Measurements from ENCODE around the gene TCF7.

Gene TCF7

GRCh38 chr5:134084570-134084969, 29.9 kb upstream of the TCF7 start:
- H3K4me3 ChIP-seq (ENCODE audit: low read depth, low read length), result no peak overlapping the region
- no peak for TF ChIP-seq CTCF (IDR thresholded peaks at IDR 0.05; ENCODE audit: control insufficient read depth, extremely low read depth, insufficient read depth)
- DNase-seq (ENCODE audit: low read depth), result no peak

DNA sequence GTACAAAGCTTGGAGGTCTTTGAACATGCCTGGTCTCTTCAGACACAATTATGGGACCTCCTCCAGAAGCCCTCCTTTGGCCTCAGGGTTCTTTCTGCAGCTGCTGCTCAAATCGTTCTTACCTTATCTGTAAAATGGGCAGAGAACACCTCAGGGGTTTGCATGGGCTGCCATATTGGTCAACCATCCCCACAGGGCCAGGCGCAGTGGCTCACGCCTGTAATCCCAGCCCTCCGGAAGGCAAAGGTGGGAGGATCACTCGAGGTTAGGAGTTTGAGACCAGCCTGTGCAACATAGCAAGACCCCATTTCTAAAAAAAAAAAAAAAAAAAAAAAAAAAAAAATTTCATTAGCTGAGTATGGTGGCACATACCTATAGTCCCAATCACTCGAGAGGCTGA, 29.1 kb upstream of the TCF7 start:
- TF ChIP-seq CTCF (IDR thresholded peaks at IDR 0.05; ENCODE audit: control insufficient read depth, extremely low read depth, insufficient read depth), result no peak
- no peak for DNase-seq (ENCODE audit: low read depth)
- no peak overlapping the region for H3K4me3 ChIP-seq (ENCODE audit: low read depth, low read length)

GRCh38 chr5:134086225-134086942, 28.1 kb upstream of the TCF7 start:
- TF ChIP-seq CTCF (IDR thresholded peaks at IDR 0.05; ENCODE audit: control insufficient read depth, extremely low read depth, insufficient read depth), result no peak
- DNase-seq (ENCODE audit: low read depth), result no peak
- H3K4me3 ChIP-seq (ENCODE audit: low read depth, low read length), result no peak overlapping the region

DNA sequence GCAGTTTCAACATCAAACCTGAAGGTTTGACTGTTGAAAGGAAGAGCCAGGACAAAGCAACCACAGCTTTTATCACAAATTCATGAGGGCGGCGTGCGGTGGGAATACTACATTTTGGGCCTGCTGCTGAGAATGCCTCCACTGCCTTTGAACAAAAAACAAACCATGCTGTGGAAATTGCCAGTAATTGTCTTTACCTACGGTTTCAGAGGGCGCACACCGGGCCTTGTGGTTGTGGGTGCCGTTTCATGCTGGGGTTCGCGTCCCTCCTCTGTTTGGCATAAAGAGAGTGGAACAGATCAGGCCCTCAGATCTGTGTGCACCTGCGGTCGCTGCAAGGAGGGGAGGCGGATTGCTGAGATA, 27.6 kb upstream of the TCF7 start:
- DNase-seq (ENCODE audit: low read depth), result no peak
- TF ChIP-seq CTCF (IDR thresholded peaks at IDR 0.05; ENCODE audit: control insufficient read depth, extremely low read depth, insufficient read depth), result no peak
- no peak overlapping the region for H3K4me3 ChIP-seq (ENCODE audit: low read depth, low read length)

- no peak for TF ChIP-seq CTCF (IDR thresholded peaks at IDR 0.05; ENCODE audit: control insufficient read depth, extremely low read depth, insufficient read depth)
- no peak for DNase-seq (ENCODE audit: low read depth)
- H3K4me3 ChIP-seq (ENCODE audit: low read depth, low read length), result no peak overlapping the region
Measured at GRCh38 chr5:134088291-134088690, 26.2 kb upstream of the TCF7 start.

GRCh38 chr5:134088994-134089560, 25.4 kb upstream of the TCF7 start:
- TF ChIP-seq CTCF (IDR thresholded peaks at IDR 0.05; ENCODE audit: control insufficient read depth, extremely low read depth, insufficient read depth), result no peak
- DNase-seq (ENCODE audit: low read depth), result no peak
- H3K4me3 ChIP-seq (ENCODE audit: low read depth, low read length), result no peak overlapping the region

DNA sequence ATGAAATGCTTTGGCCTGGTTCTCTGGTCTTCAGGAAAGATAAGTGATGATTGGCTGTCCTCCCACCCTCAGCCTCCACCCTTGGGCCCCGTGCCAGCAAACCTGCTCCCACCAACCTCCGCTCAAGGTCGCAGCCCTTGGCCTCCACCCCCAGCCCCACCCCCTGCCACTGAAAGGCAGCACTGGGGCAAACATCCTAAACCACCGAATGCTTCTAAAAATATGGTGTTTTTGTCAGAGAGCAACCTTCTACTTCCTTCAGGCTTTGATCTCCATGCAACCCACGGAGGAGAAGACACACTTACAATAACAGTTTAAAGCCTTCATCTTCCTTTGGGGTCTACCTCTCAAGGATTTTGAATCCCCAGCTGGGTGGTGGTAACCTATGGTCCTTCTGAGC, 24.0 kb upstream of the TCF7 start:
- no peak for DNase-seq (ENCODE audit: low read depth)
- no peak for TF ChIP-seq CTCF (IDR thresholded peaks at IDR 0.05; ENCODE audit: control insufficient read depth, extremely low read depth, insufficient read depth)
- no peak overlapping the region for H3K4me3 ChIP-seq (ENCODE audit: low read depth, low read length)
